Measurements from ENCODE around the gene C5AR1. TPM values are rescaled to one million over a fixed set of nuclear protein-coding genes. Genes with fewer than 3 reads are reported as not detected.
"Not testable (repeated sequence)": the region's sequence is repeated elsewhere in the genome, so short reads cannot be mapped to it uniquely, and the experiment has no call there.

The C5AR1 gene
- 79.9 TPM for total RNA-seq
- long read RNA-seq, transcript C5AR1-201 (2 exons, 2,311 nt): major isoform, 42 of 61 reads
- long read RNA-seq, partial matches to known transcripts: 13 of 61 reads
- long read RNA-seq, other reads (novel, unspliced or antisense): 6 of 61 reads

DNA sequence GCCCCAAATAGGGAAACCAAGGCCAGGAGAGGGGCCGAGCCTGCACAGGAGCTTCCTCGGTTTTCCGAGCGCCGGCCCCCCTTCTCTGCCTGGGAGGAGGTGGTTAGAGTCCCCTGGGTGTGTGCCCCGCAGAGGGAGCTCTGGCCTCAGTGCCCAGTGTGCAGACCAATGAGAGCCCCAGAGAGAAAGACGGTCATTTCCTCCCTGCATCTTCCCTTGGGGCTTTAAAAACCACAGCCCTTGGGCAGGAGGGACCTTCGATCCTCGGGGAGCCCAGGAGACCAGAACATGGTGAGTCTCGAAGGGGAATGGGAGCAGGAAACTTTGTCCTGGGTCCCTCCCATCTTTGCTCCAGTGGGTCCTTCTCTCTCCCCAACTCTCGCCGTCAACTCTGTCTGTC lies at the start of gene C5AR1:
TSS of gene C5AR1 (plus strand) at position 254 of the 400 bp plus-strand sequence. CDS start at position 289, 35 bp downstream.
- Histone ChIP-seq H3K27me3 (ENCODE audit: low read depth) (peaks cover 7% of the 10 kb centered on the region), H3K36me3 (no peaks in the 10 kb centered on the region), H3K4me3 (peak within 1 kb of the TSS; percentile 46), H3K4me1 (peaks cover 10% of the 10 kb centered on the region), H3K27ac (peak within 1 kb of the TSS; percentile 67), H3K9me3 (no peaks in the 10 kb centered on the region)
- ATAC-seq (peak; percentile 51 to 73), DNase-seq (peak; percentile 73)
- TF ChIP-seq, protein P1, sequence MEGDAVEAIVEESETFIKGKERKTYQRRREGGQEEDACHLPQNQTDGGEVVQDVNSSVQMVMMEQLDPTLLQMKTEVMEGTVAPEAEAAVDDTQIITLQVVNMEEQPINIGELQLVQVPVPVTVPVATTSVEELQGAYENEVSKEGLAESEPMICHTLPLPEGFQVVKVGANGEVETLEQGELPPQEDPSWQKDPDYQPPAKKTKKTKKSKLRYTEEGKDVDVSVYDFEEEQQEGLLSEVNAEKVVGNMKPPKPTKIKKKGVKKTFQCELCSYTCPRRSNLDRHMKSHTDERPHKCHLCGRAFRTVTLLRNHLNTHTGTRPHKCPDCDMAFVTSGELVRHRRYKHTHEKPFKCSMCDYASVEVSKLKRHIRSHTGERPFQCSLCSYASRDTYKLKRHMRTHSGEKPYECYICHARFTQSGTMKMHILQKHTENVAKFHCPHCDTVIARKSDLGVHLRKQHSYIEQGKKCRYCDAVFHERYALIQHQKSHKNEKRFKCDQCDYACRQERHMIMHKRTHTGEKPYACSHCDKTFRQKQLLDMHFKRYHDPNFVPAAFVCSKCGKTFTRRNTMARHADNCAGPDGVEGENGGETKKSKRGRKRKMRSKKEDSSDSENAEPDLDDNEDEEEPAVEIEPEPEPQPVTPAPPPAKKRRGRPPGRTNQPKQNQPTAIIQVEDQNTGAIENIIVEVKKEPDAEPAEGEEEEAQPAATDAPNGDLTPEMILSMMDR (IDR thresholded peaks at IDR 0.05): no peak
- intact Hi-C loops (cut with DNase I): no loop called here

DNA sequence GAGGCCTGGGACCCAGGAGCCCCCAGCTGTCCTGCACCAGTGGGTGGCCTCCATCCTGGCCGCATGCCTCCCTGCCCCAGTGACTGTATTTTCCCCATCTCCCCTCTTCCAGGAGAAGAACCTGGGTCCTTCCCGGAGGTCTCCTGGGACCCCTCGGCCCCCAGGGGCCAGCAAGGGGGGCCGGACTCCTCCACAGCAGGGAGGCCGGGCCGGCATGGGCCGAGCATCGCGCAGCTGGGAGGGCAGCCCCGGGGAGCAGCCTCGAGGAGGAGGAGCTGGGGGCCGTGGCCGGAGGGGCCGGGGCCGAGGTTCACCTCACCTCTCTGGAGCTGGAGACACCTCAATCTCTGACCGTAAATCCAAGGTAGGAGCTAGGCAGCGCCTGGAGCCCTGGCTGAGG lies 49.2 kb upstream of the C5AR1 start:
- peaks cover 70% of the 10 kb centered on the region for H3K36me3 ChIP-seq
- H3K27me3 ChIP-seq (ENCODE audit: low read depth): no peaks in the 10 kb centered on the region
- DNase-seq (no peak), ATAC-seq (no peak)
- no peak overlapping the region for H3K27ac ChIP-seq
- TF ChIP-seq, protein P1 (IDR thresholded peaks at IDR 0.05): no peak
- H3K9me3 ChIP-seq: no peaks in the 10 kb centered on the region
- H3K4me3 ChIP-seq: no peak overlapping the region
- intact Hi-C loops (cut with DNase I): no loop called here
- H3K4me1 ChIP-seq: peaks cover 23% of the 10 kb centered on the region

DNA sequence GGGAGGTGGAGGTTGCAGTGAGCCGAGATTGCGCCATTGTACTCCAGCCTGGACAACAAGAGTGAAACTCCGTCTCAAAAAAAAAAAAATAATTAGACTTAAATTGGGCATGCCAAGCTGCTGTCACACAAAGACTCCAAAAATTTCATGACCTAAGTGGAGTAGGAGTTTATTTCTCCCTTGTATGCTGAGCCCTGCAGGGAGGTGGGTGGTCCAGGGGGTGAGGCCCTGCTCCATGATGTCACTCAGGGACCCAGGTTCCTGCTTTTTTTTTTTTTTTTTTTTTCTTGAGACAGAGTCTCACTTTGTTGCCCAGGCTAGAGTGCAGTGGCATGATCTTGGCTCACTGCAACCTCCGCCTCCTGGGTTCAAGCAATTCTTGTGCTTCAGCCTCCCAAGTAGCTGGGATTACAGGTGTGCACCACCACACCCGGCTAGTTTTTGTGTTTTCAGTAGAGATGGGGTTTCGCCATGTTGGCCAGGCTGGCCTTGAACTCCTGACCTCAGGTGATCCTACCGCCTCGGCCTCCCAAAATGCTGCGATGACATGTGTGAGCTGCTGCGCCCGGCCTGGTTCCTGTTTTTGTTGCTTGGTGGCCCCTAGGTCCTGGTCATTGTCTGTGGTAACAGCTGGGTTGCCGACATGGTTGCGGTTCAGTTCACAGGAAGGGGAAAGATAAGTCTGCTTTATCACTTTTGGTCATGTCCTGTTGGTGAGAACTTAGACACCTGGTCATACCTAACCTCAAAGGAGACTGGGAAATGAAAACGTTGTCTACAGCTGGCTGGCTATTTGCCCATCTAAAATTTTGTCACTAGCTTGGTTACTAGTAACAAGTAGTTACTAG lies 47.5 kb upstream of the C5AR1 start:
- ATAC-seq; H3K27ac ChIP-seq; H3K4me3 ChIP-seq; intact Hi-C loops (cut with DNase I); H3K9me3 ChIP-seq; H3K27me3 ChIP-seq (ENCODE audit: low read depth): not testable (repeated sequence)
- peak; percentile 52 for DNase-seq
- H3K4me1 ChIP-seq: peaks cover 20% of the 10 kb centered on the region
- peaks cover 87% of the 10 kb centered on the region for H3K36me3 ChIP-seq

DNA sequence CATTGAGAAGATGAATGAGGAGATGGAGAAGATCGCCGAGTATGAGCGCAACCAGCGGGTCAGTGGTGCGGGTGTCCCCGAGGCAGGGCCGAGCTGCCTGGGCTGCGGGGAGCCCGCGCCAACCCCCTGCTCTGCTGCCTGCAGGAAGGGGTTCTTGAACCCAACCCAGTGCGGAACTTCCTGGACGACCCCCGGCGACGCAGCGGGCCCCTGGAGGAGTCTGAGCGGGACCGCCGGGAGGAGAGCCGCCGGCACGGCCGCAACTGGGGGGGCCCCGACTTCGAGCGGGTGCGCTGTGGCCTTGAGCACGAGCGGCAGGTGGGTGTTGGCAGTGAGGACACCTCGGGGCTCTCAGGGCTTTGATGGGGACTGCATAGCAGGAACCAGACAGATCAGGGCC lies 45.0 kb upstream of the C5AR1 start:
- DNase-seq (no peak), ATAC-seq (no peak)
- TF ChIP-seq, protein P1 (IDR thresholded peaks at IDR 0.05): no peak
- Histone ChIP-seq H3K27me3 (ENCODE audit: low read depth) (no peaks in the 10 kb centered on the region), H3K4me1 (no peaks in the 10 kb centered on the region), H3K27ac (no peak overlapping the region), H3K9me3 (no peaks in the 10 kb centered on the region), H3K4me3 (no peak overlapping the region), H3K36me3 (peaks cover 94% of the 10 kb centered on the region)
- intact Hi-C loops (cut with DNase I): no loop called here

DNA sequence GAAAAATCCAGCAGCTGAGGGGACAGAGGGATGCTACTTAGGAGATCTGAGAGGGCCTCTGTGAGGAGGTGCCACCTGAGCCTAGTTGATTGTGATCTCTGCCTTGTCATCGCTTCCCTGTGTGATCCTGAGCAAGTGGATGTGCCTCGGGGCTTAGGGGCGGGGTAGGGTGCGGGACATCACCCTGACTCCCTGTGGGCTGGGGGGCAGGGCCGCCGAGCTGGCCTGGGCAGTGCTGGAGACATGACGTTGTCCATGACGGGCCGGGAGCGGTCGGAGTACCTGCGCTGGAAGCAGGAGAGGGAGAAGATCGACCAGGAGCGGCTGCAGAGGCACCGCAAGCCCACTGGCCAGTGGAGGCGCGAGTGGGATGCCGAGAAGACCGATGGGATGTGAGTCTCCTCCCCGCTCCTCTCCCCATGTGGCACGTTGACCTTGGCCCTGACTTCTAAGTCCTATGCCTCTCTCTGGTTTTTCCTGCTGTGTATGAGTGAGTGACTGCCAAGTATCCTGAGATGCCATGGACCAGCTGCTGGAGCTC lies 43.2 kb upstream of the C5AR1 start:
- H3K27ac ChIP-seq: no peak overlapping the region
- intact Hi-C loops (cut with DNase I): no loop called here
- no peak for DNase-seq

More for the DNA sequence above, 43.2 kb upstream of the C5AR1 start:
- Histone ChIP-seq H3K9me3 (no peaks in the 10 kb centered on the region), H3K4me3 (no peak overlapping the region), H3K4me1 (no peaks in the 10 kb centered on the region), H3K36me3 (peaks cover 92% of the 10 kb centered on the region), H3K27me3 (ENCODE audit: low read depth) (no peaks in the 10 kb centered on the region)
- TF ChIP-seq, protein P1 (IDR thresholded peaks at IDR 0.05): no peak
- peak in 1 of 2 donors; percentile 10 for ATAC-seq
